ENCODE measurements around the gene XPO6.
"Not testable (repeated sequence)": the region's sequence is repeated elsewhere in the genome, so short reads cannot be mapped to it uniquely, and the experiment has no call there.

Gene XPO6

DNA sequence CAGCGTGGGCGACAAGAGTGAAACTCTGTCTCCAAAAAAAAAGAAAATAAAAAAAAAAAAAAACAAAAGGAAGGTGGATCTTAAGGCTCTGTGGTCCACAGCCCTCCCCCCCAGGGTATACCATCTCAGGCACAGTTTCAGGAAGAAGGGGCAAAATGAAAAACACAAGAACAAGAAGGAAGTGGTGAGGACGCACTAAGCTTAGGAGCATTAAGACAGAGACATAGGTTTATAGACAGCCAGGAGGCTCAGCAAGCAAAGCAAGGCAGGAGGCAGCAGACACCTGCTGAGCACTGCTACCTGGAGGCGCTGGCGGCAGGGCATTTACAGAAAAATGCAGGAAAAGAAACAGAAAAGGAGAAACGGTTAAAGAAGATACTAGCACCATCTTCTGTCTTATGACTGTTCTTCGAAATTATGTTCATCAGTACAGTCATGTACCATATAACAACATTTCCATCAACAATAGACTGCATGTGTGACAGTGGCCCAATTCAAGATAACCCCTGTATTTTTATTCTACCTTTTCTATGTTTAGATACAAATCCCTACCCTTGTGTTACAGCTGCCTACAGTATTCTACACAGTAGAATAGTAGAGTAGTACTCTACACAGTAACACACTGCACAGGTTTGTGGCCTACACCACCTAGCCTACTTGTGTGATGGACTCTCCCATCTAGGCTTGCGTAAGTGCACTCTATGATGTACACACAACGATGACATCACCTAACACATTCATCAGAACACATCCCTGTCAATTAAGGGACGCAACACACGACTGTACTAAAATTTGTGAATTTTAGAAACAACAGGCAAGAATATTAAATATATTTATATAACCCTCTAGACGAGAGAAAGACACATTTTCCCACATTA, 62.5 kb downstream of the XPO6 start:
- no peak for DNase-seq

GRCh38 chr16:28146536-28146935, 65.2 kb downstream of the XPO6 start:
- no peak for DNase-seq

DNA sequence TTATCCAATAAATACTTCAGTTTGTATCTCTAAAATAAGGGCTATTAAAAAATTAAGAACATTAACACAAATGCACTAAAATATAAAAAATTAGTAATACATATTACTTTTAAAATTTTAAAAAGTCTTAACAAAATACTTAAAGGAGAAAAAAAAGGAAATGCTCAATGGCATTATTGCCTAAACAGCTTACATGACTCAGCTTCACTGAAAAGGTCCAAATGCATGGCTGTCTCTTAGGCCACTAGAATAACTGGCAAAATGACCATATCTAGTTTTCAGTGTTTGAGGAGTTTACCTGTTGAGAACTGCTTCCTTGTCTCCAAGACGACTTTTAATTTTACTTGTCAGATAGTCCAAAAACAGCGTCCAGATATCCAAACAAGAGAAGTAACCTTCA, 66.0 kb downstream of the XPO6 start:
- no peak for DNase-seq

DNA sequence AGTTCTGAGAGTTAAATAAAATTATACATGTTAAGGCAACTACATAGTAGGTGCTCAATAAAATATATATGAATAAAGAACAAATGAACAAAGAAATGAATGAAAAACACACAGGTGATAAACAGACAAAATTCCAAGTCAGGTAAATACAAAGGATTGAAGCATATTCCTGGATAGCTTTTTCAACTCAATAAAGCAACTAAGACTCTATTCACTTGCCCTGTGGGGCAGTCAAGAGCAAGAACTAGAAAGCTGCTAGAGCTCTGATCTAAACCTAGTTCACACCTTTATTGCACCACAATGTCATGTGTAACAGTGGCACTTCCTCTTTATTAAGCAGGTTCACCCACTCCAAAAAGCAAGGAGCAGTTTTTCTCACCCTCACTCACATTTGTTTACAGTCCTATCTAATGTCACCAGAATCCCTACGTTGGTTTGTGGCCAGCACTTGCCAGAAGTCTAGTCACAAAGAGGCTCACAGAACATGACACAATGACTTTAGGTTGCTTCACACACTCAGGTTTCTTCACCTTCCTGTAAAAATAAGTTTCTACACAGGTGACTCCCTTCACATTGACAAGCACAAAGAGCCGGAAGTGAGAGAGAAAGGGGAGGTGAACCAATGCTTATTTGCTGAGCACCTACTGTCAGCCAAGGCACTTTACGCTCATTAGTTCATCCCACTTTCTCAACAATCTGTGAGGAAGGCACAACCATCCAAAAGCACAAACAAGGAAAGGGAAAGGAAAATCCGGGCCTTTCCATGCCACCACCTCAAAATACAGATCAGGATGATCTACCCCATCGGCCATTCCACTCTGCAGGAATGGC, 70.8 kb downstream of the XPO6 start:
- no peak for DNase-seq

DNA sequence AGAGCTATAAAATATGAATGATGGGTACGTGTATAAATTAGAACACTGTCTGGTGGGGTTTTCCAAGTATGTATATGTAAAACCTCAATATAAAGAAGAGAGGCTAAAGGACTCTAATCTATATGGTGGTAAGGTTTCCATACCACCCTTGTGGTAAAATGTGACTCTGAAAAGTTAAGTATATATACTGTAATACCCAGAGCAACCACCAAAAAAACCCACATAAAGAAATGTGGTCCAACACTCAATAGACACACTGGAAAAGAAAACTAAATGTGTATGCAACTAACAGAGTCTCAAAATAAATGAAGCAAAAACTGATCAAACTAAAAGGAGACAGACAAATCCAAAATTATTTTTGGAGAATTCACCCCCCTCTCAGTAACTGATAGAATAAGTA, 72.2 kb downstream of the XPO6 start:
- DNase-seq: no peak

DNA sequence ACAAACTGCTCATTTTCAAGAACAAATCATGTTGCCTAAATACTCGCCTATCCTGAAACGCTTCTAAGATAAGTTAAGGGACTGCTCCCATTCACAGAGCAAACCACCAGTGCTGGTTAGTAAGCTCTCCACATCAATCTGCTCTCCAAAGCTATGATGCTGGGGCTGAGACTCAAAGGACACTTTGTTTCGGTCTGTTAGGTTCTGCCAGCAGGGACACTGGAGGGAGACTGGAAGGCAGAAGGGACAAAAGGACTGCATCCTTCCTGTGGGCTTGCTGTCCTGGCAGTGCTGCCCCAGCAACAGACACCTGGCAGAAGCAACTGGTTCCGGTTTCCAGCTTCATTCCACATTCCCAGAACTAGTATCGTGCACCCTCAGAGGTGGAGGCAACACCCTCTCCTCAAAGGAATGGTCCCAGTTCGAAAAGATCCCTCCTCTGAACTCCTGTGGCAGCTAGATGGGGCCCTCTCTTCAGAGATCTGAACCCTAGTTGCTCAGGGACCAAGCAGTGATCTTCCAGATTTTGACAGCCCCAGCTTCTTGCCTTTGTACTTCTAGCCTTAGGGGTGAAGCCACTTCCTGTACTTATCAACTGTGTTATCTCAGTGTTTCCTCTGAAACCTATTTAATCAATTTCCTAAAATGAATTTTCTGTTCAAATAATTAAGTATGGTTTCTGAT, 74.9 kb downstream of the XPO6 start:
- no peak for DNase-seq

DNA sequence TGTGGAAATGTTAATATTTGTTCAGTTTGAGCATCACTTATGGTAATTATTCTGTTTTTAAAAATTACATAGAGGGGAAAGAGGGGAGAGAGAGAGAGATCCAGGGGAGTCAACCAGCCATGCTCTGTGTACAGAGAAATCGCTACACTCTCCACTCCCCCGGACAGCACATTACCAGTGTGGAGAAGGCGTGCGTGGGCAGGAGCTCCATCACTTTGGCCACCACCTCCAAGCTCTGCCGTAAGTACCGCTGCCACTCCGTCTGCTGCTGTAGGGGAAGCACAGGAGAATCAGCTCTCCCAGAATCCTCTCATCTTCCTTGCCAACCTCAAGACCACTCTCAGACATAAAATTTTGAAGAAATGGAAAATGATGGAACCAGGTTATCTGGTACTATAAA, 78.1 kb downstream of the XPO6 start:
- no peak for DNase-seq

GRCh38 chr16:28131743-28132393, 79.9 kb downstream of the XPO6 start:
- DNase-seq: no peak

GRCh38 chr16:28131181-28131580, 80.6 kb downstream of the XPO6 start:
- DNase-seq: no peak

DNA sequence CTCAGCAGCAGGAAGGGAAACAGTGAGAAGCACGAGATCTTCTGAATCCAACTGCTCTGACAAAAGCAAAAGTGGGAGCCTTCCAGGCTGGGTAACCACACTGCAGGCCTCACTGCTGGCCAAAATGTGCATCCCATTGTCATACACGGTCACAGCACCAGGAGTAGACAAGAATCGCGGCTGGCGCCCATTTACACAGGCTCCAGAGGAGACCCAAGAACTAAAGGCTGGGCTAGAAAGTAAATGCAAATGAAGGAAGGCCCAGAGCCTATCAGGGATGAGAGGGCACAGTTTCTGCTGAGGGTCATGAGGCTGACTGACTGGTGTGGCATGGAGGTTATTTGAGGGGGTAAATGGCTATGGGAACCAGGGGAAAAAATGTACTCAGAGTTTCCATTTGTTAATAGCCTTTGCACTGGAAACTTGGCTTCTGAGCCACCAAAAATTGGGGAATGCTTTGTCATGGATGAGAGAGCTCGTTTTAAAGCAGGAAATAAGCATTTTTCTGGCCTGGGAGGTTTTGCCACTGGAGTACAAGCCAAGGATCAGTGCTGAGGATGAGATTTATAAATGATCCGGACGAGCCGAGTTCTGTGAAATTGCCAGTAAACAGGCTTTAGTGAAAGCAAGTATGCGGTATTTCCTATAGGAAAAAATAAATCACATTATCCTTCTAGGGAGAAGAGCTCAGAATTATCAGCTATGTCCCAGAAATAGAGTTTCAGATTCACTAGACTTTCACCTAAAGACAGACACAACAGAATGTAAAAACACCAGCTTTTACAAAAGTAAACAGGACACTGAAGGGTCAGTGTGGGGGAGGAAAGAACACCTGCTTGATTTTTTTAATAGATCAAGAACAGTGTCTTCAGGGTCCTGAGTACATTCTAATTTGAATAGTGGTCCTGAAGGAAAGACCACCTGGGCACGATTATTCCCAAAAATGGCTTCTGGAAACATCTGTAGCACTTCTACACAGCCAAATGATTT, 81.4 kb downstream of the XPO6 start:
- no peak for DNase-seq

- DNase-seq: no peak
Measured at GRCh38 chr16:28126684-28127620, 84.8 kb downstream of the XPO6 start.

GRCh38 chr16:28125592-28125991, 86.2 kb downstream of the XPO6 start:
- DNase-seq: no peak

DNA sequence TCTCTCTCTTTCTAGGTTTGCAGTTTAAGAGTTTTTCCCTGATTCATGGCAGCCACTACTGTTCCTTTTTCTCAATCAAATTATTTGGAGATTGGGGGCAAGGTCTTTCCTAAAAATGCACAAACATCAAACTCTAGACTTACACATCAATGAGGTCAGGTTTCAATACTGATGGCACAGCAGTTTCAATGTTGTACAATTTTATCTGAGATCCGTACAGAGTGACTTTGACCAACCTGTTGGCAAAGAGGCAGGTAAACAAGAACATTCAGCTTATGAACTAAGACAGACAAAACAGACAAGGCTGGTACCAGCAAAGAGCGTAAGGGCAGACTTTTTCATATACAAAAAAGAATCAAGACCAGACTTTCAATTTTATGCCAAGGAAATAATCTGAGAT, 90.2 kb downstream of the XPO6 start:
- no peak for DNase-seq

- DNase-seq: no peak
Measured at GRCh38 chr16:28120754-28121153, 91.0 kb downstream of the XPO6 start.

- DNase-seq: no peak
Measured at GRCh38 chr16:28118637-28119036, 93.1 kb downstream of the XPO6 start.

DNA sequence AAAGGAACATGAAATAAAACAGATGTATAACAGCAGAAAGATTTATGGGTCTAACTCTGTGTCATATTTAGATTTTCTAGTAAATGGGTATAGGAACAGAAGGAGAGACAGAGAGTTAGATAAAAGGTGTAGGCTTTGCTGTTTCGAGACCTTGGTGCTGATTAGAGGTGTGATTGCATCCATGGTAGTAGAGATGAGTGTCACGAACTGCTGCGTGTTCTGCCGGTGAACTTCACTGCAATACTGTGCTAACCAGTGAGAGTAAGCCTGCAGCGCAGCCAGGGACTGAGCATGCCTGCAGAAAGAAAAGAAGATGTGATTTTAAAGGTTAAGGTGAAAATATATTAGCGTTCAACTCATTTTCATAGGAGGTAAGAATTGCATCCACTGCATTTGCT, 94.6 kb downstream of the XPO6 start:
- no peak for DNase-seq

GRCh38 chr16:28115866-28116265, 95.9 kb downstream of the XPO6 start:
- DNase-seq: not testable (repeated sequence)

GRCh38 chr16:28112908-28113307, 98.9 kb downstream of the XPO6 start:
- no peak for DNase-seq

DNA sequence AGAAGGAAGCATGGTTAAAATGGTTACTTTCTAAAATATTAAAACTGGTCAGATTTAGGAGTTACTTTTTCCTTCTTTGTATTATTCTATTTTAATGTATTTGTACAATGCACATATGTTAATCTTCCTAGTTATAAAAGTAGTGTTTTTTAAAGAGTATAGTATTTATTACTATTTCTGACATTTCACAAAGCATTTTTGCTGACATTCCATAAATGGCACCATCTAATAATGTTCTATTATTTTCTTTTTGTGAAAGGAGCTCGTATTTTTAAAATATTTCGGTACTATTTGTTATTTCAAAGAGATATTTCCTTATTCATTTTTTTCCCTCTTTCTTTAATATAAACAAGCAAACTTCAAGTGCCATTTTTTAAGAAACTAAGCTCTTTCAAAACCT, 100.8 kb downstream of the XPO6 start:
- no peak for DNase-seq

GRCh38 chr16:28110479-28110878, 101.3 kb downstream of the XPO6 start:
- no peak for DNase-seq

GRCh38 chr16:28110074-28110473, 101.7 kb downstream of the XPO6 start:
- no peak for DNase-seq
